HUES48 (cell line): Measurements from ENCODE around the gene CD48.
"Not testable (repeated sequence)": the region's sequence is repeated elsewhere in the genome, so short reads cannot be mapped to it uniquely, and the experiment has no call there.

Experiments used
- H3K27ac ChIP-seq: one replicate; pipeline ENCODE4 v1.7.0; 2013; ENCODE audit warnings: low read depth, low read length, inconsistent platforms
- H3K27me3 ChIP-seq: 2 replicates; pipeline ENCODE4 v1.6.1; 2013; ENCODE audit warnings: mild to moderate bottlenecking, low read length; ENCODE audit not compliant: control insufficient read depth, insufficient read depth
- H3K36me3 ChIP-seq: 2 replicates; pipeline ENCODE4 v1.6.1; 2013; ENCODE audit warnings: low read length; ENCODE audit not compliant: control insufficient read depth, insufficient read depth
- H3K4me1 ChIP-seq: 2 replicates; pipeline ENCODE4 v1.6.1; 2013; ENCODE audit warnings: mild to moderate bottlenecking, low read length; ENCODE audit not compliant: control insufficient read depth, insufficient read depth
- H3K4me3 ChIP-seq: 2 replicates; pipeline ENCODE4 v1.5.1; 2013; ENCODE audit warnings: mild to moderate bottlenecking, low read depth, low read length
- H3K9ac ChIP-seq: 2 replicates; pipeline ENCODE4 v1.6.1; 2013; ENCODE audit warnings: mild to moderate bottlenecking, low read depth, low read length, moderate library complexity
- H3K9me3 ChIP-seq: 2 replicates; pipeline ENCODE4 v1.6.1; 2013; ENCODE audit warnings: low read length; ENCODE audit not compliant: control insufficient read depth, insufficient read depth

Gene CD48

GRCh38 chr1:160702100-160702499 is 9.5 kb downstream of the CD48 start:
- Histone ChIP-seq H3K36me3 (no peaks in the 10 kb centered on the region), H3K9ac (no peak overlapping the region), H3K27ac (no peak overlapping the region), H3K4me3 (no peak overlapping the region), H3K9me3 (no peaks in the 10 kb centered on the region), H3K4me1 (peaks cover 6% of the 10 kb centered on the region; the same call in 1 of the 2 replicates), H3K27me3 (no peaks in the 10 kb centered on the region)

DNA sequence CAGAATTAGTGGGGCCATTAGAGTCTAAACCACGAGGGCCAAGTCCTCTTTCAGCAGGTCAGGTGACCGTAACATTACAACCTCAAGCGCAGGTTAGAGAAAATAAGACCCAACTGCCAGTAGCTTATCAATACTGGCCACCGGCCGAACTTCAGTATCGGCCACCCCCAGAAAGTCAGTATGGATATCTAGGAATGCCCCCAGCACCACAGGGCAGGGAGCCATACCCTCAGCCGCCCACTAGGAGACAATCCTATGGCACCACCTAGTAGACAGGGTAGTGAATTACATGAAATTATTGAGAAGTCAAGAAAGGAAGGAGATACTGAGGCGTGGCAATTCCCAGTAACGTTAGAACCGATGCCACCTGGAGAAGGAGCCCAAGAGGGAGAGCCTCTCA is 19.2 kb downstream of the CD48 start:
- not testable (repeated sequence) for H3K9me3 ChIP-seq, H3K27ac ChIP-seq, H3K4me3 ChIP-seq, H3K4me1 ChIP-seq, H3K27me3 ChIP-seq, H3K36me3 ChIP-seq, H3K9ac ChIP-seq

GRCh38 chr1:160685266-160685665 is 26.4 kb downstream of the CD48 start:
- Histone ChIP-seq H3K4me1 (0 out of 2 replicates have a peak, but pooled peaks cover 4% of the 10 kb centered on the region), H3K27me3 (no peaks in the 10 kb centered on the region), H3K27ac (no peak overlapping the region), H3K4me3 (no peak overlapping the region), H3K9ac (no peak overlapping the region), H3K36me3 (no peaks in the 10 kb centered on the region), H3K9me3 (0 out of 2 replicates have a peak, but pooled peaks cover 3% of the 10 kb centered on the region)

- H3K4me3 ChIP-seq = no peak overlapping the region
- H3K4me1 ChIP-seq = 0 out of 2 replicates have a peak, but pooled peaks cover 4% of the 10 kb centered on the region
- H3K36me3 ChIP-seq = no peaks in the 10 kb centered on the region
- H3K27ac ChIP-seq = no peak overlapping the region
- no peaks in the 10 kb centered on the region for H3K27me3 ChIP-seq
- H3K9ac ChIP-seq = no peak overlapping the region
- 0 out of 2 replicates have a peak, but pooled peaks cover 3% of the 10 kb centered on the region for H3K9me3 ChIP-seq
Observed at GRCh38 chr1:160682983-160683865, 28.4 kb downstream of the CD48 start.

DNA sequence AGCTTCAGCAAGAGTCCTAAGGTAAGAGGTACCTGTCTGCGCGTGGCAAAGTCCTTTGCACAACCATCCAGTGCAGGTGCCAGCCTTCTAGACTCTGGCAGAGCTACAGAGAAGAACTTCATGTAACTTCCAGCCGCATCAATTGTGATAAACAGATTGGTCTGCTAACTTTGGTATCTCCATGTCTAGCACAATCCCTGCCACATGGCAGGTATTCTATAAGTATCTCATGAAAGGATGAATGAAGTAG is 29.8 kb downstream of the CD48 start:
- no peaks in the 10 kb centered on the region for H3K36me3 ChIP-seq
- no peak overlapping the region for H3K27ac ChIP-seq
- 0 out of 2 replicates have a peak, but pooled peaks cover 4% of the 10 kb centered on the region for H3K4me1 ChIP-seq
- H3K27me3 ChIP-seq = no peaks in the 10 kb centered on the region
- H3K9ac ChIP-seq = no peak overlapping the region
- 0 out of 2 replicates have a peak, but pooled peaks cover 3% of the 10 kb centered on the region for H3K9me3 ChIP-seq
- no peak overlapping the region for H3K4me3 ChIP-seq

GRCh38 chr1:160681066-160681890 is 30.3 kb downstream of the CD48 start:
- Histone ChIP-seq H3K9ac (no peak overlapping the region), H3K27ac (no peak overlapping the region), H3K36me3 (no peaks in the 10 kb centered on the region), H3K4me1 (0 out of 2 replicates have a peak, but pooled peaks cover 4% of the 10 kb centered on the region), H3K9me3 (0 out of 2 replicates have a peak, but pooled peaks cover 1% of the 10 kb centered on the region), H3K27me3 (no peaks in the 10 kb centered on the region), H3K4me3 (no peak overlapping the region)

DNA sequence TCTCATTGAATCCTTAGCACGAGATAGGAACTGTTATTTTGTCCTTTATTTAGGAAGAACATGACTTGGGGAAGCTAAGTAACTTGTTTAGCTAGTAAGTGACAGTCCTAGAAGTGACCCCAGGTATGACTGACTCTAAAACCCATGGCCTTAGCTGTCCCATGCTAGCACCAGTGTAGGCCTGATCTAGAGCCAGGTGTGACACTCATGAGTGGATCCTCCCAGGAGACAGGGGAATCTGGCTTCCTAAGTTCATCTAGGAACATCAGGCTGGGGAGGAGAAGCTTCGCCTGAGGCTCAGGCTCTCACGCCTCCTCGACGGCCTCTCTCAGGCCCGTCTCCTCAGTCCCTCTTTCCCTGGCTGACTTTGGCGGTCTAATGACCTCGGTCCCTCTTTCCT is 31.2 kb downstream of the CD48 start:
- Histone ChIP-seq H3K9ac (no peak overlapping the region), H3K27ac (no peak overlapping the region), H3K27me3 (no peaks in the 10 kb centered on the region), H3K4me3 (no peak overlapping the region), H3K36me3 (no peaks in the 10 kb centered on the region), H3K9me3 (no peaks in the 10 kb centered on the region), H3K4me1 (peaks cover 10% of the 10 kb centered on the region)

- peaks cover 14% of the 10 kb centered on the region for H3K4me1 ChIP-seq
- H3K9me3 ChIP-seq = no peaks in the 10 kb centered on the region
- no peaks in the 10 kb centered on the region for H3K27me3 ChIP-seq
- no peak overlapping the region for H3K4me3 ChIP-seq
- no peak overlapping the region for H3K9ac ChIP-seq
- no peaks in the 10 kb centered on the region for H3K36me3 ChIP-seq
- no peak overlapping the region for H3K27ac ChIP-seq
Observed at GRCh38 chr1:160679893-160680292, 31.7 kb downstream of the CD48 start.

GRCh38 chr1:160676869-160677597 is 34.6 kb downstream of the CD48 start:
- Histone ChIP-seq H3K4me3 (no peak overlapping the region), H3K4me1 (peaks cover 43% of the 10 kb centered on the region), H3K27me3 (no peaks in the 10 kb centered on the region), H3K9me3 (no peaks in the 10 kb centered on the region), H3K36me3 (no peaks in the 10 kb centered on the region), H3K27ac (no peak overlapping the region), H3K9ac (no peak overlapping the region)

GRCh38 chr1:160675641-160676410 is 35.8 kb downstream of the CD48 start:
- Histone ChIP-seq H3K4me3 (no peak overlapping the region), H3K4me1 (peaks cover 51% of the 10 kb centered on the region), H3K27me3 (no peaks in the 10 kb centered on the region), H3K9ac (no peak overlapping the region), H3K27ac (peak overlapping the region; percentile 70), H3K36me3 (no peaks in the 10 kb centered on the region), H3K9me3 (no peaks in the 10 kb centered on the region)
